ENCODE results near the gene MATN4. TPM values are rescaled to one million over a fixed set of nuclear protein-coding genes. Genes with fewer than 3 reads are reported as not detected.

Gene MATN4
- total RNA-seq, 2 donors from 2014 or later = 0.20 to 0.46 TPM

DNA sequence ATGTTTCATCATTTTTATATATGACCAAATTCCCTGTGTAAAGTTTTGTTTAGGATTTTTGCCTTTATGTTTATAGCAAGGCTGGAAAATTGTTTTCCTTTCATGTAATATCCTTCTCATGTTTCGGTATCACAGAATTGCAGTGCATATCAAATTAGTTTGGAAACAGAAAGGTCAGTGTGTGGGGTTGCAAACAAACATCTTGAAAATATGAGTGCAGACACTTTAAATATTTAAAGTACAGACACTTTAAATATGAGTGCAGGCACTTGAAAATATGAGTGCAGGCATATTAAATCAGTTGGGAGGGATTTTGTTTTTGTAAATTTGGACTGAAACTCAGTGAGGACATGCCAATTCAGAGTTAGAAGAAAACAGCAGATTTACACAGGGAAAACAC, 60.2 kb downstream of the MATN4 start:
- Mint-ChIP-seq H3K4me1 (peaks cover 3% of the 10 kb centered on the region), H3K9me3 (no peaks in the 10 kb centered on the region), H3K27me3 (ENCODE audit: insufficient read depth) (peaks cover 32% of the 10 kb centered on the region), H3K27ac (no peak overlapping the region), H3K36me3 (ENCODE audit: low read depth) (no peaks in the 10 kb centered on the region), H3K4me3 (no peak overlapping the region)
- Histone ChIP-seq H3K36me3 (ENCODE audit: control insufficient read depth, insufficient read depth, low read length) (no peaks in the 10 kb centered on the region), H3K9me3 (ENCODE audit: control insufficient read depth, low read length) (no peaks in the 10 kb centered on the region), H3K9ac (ENCODE audit: extremely low read depth, low read length, poor library complexity, severe bottlenecking) (no peak overlapping the region), H3K27me3 (ENCODE audit: control insufficient read depth, insufficient read depth, low read length, poor library complexity, severe bottlenecking) (peaks cover 48% of the 10 kb centered on the region), H3K4me1 (ENCODE audit: control insufficient read depth, insufficient read depth, low read length) (no peaks in the 10 kb centered on the region), H3K4me3 (ENCODE audit: low read length) (no peak overlapping the region), H3K27ac (ENCODE audit: low read depth, low read length) (no peak overlapping the region)
- 88% methylated on average over 1 of the region's 1 CpG; no CpG with 5 or more reads in 1 of the 2 experiments for WGBS, 2 experiments (ENCODE audit: insufficient coverage in 1 of 2, insufficient read length in 1 of 2)
- no peak for TF ChIP-seq CTCF (conservative IDR thresholded peaks at IDR 0.05)
- no peak for DNase-seq

DNA sequence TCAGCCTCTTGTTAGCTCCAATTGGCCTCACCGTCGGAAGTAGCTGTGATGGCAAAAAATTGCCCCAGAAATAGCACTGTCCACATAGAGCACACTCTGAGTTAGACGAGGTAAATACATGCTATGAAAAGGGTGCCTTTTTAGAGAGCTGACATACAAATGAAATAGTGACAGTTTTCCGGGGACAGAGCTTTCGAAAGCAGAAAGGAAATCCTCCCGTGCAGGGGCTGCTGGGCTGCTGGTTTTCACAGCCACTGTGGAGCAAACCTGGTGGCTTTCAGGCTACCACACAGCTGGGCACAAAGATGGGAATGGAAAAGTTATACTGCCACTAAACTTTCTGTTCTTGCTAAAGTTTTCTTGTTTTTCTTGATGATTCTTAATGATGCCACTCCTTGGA, 62.0 kb downstream of the MATN4 start:
- WGBS, 2 experiments (ENCODE audit: insufficient coverage in 1 of 2, insufficient read length in 1 of 2) = 75 to 81% methylated on average over 5 to 6 of the region's 6 CpGs
- Histone ChIP-seq H3K27ac (ENCODE audit: low read depth, low read length) (no peak overlapping the region), H3K9me3 (ENCODE audit: control insufficient read depth, low read length) (no peaks in the 10 kb centered on the region), H3K4me1 (ENCODE audit: control insufficient read depth, insufficient read depth, low read length) (no peaks in the 10 kb centered on the region), H3K27me3 (ENCODE audit: control insufficient read depth, insufficient read depth, low read length, poor library complexity, severe bottlenecking) (peaks cover 63% of the 10 kb centered on the region), H3K4me3 (ENCODE audit: low read length) (no peak overlapping the region), H3K9ac (ENCODE audit: extremely low read depth, low read length, poor library complexity, severe bottlenecking) (no peak overlapping the region), H3K36me3 (ENCODE audit: control insufficient read depth, insufficient read depth, low read length) (no peaks in the 10 kb centered on the region)
- H3K4me3 Mint-ChIP-seq = no peak overlapping the region
- H3K27ac Mint-ChIP-seq = no peak overlapping the region
- no peaks in the 10 kb centered on the region for H3K36me3 Mint-ChIP-seq (ENCODE audit: low read depth)
- DNase-seq = no peak
- H3K9me3 Mint-ChIP-seq = no peaks in the 10 kb centered on the region
- peaks cover 33% of the 10 kb centered on the region for H3K27me3 Mint-ChIP-seq (ENCODE audit: insufficient read depth)
- H3K4me1 Mint-ChIP-seq = no peaks in the 10 kb centered on the region
- no peak for TF ChIP-seq CTCF (conservative IDR thresholded peaks at IDR 0.05)

Other genes with a start within 250 kb of the MATN4 start
- gene KCNS1, start 207.2 kb downstream of the MATN4 start, total RNA-seq = 1 to 10 TPM in 1 of 2 donors, under 1 TPM in 1; 0.18 to 1.5 TPM
- gene WFDC5, start 193.1 kb downstream of the MATN4 start, total RNA-seq = not detected
- gene WFDC12, start 183.8 kb downstream of the MATN4 start, total RNA-seq = not detected
- gene PI3, start 133.4 kb downstream of the MATN4 start, total RNA-seq = not detected
- under 1 TPM in 1 of 2 donors, not detected in 1; 0.46 TPM for gene SEMG1, start 101.3 kb downstream of the MATN4 start, total RNA-seq
- not detected for gene SEMG2, start 86.9 kb downstream of the MATN4 start, total RNA-seq
- gene SLPI, start 53.7 kb downstream of the MATN4 start, total RNA-seq = not detected
- gene RBPJL, start 1.5 kb downstream of the MATN4 start, total RNA-seq = not detected
- gene SDC4, start 40.1 kb upstream of the MATN4 start, total RNA-seq = 100 to 1,000 TPM in 1 of 2 donors, 10 to 100 TPM in 1; 78.0 to 118 TPM
- gene SYS1, start 54.9 kb upstream of the MATN4 start, total RNA-seq = 10 to 100 TPM; 22.1 to 23.8 TPM
- gene TP53TG5, start 70.0 kb upstream of the MATN4 start, total RNA-seq = 1 to 10 TPM; 2.0 to 2.4 TPM
- gene DBNDD2, start 100.0 kb upstream of the MATN4 start, total RNA-seq = 10 to 100 TPM; 63.2 to 69.1 TPM
- 10 to 100 TPM; 83.3 to 90.1 TPM for gene PIGT, start 107.8 kb upstream of the MATN4 start, total RNA-seq
- gene WFDC2, start 161.5 kb upstream of the MATN4 start, total RNA-seq = 100 to 1,000 TPM; 304 to 580 TPM
- not detected for gene SPINT3, start 207.3 kb upstream of the MATN4 start, total RNA-seq
- not detected for gene WFDC6, start 231.2 kb upstream of the MATN4 start, total RNA-seq
- under 1 TPM in 1 of 2 donors, not detected in 1; 0.18 TPM for gene EPPIN, start 239.1 kb upstream of the MATN4 start, total RNA-seq

All from endodermal cell (in vitro differentiated cells).